ENCODE data around the gene FAM13A.

The FAM13A gene

DNA sequence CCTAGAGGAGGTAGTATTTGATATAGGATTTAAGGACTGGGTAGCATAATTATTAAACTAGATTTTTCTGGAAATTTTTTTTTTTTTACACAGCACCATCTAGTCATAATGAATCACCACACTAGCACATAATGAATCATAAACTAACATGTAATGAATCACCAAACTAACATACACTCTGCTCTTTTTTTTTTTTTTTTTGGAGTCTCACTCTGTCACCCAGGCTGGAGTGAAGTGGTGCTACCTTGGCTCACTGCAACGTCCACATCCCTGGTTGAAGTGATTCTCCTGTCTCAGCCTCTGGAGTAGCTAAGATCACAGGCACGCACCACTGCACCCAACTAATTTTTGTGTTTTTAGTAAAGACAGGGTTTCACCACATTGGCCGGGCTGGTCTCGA, 92.5 kb downstream of the FAM13A start:
- ChIA-PET POLR2A (no interaction called here), CTCF (no interaction called here)
- TF ChIP-seq ARNT (IDR thresholded peaks at IDR 0.05), result no peak
- TF ChIP-seq ELF4 (IDR thresholded peaks at IDR 0.05), result no peak
- TF ChIP-seq L3MBTL2 (conservative IDR thresholded peaks at IDR 0.05), result no peak
- no peak for TF ChIP-seq LEF1 (IDR thresholded peaks at IDR 0.05; ENCODE audit: borderline replicate concordance)
- no peak for TF ChIP-seq HDGF (IDR thresholded peaks at IDR 0.05; ENCODE audit: borderline replicate concordance)
- TF ChIP-seq NFRKB (IDR thresholded peaks at IDR 0.05), result no peak
- TF ChIP-seq, protein P1, sequence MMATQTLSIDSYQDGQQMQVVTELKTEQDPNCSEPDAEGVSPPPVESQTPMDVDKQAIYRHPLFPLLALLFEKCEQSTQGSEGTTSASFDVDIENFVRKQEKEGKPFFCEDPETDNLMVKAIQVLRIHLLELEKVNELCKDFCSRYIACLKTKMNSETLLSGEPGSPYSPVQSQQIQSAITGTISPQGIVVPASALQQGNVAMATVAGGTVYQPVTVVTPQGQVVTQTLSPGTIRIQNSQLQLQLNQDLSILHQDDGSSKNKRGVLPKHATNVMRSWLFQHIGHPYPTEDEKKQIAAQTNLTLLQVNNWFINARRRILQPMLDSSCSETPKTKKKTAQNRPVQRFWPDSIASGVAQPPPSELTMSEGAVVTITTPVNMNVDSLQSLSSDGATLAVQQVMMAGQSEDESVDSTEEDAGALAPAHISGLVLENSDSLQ (IDR thresholded peaks at IDR 0.05), result no peak
- TF ChIP-seq TARDBP (IDR thresholded peaks at IDR 0.05), result no peak
- TF ChIP-seq FOXA1 (IDR thresholded peaks at IDR 0.05), result no peak
- TF ChIP-seq FOXK2 (IDR thresholded peaks at IDR 0.05), result no peak
- no peak for TF ChIP-seq FOXM1 (IDR thresholded peaks at IDR 0.05; ENCODE audit: borderline replicate concordance)
- TF ChIP-seq ZNF384 (IDR thresholded peaks at IDR 0.05), result no peak
- no peak for DNase-seq (ENCODE audit: extremely low spot score)

DNA sequence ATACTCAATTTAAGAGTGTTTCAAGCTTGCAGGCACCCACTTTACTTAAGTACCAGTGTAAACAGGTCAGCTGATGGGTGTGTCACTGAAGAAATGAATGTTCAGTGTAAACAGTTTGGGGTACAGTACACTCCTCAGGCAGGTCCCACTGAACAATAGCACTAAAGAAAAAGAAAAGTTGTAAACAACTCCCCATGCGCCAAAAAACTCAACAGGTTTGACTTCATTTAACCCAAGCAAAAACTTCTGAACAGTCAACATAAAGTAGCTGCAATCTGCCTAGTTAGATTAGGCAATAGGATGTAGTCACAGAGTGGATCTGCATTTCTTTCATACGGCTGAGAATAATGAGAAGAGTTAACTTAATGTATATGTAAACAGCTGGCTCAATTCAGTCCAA, 93.2 kb downstream of the FAM13A start:
- no peak for DNase-seq (ENCODE audit: extremely low spot score)
- TF ChIP-seq SUZ12 (IDR thresholded peaks at IDR 0.05) (no peak), ZNF384 (IDR thresholded peaks at IDR 0.05) (no peak), BHLHE40 (IDR thresholded peaks at IDR 0.05; ENCODE audit: borderline replicate concordance) (no peak), HDGF (IDR thresholded peaks at IDR 0.05; ENCODE audit: borderline replicate concordance) (no peak), TARDBP (IDR thresholded peaks at IDR 0.05) (no peak), CTBP1 (IDR thresholded peaks at IDR 0.05; ENCODE audit: borderline replicate concordance) (no peak), FOXK2 (IDR thresholded peaks at IDR 0.05) (no peak)
- ChIA-PET CTCF (no interaction called here), POLR2A (no interaction called here)

DNA sequence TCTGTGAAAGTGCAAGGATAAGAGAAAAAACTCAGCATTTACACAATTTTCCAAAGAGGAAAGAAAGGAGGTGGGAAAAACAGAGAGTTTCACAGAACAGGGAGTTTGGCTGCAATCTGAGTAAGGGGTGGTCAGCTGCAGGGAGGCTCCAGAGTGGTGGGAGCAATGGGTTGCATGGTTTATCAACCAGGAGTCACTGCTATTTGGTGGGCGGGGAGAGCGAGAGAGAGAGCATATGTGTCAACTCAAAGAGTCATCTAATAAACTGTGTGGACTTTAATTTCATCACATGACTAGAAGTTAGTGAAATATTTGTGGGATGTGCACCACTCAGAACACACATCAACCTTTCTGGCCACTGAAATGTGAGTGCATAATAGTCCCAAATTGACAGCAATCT, 94.6 kb downstream of the FAM13A start:
- no peak for TF ChIP-seq TARDBP (IDR thresholded peaks at IDR 0.05)
- TF ChIP-seq FOXK2 (IDR thresholded peaks at IDR 0.05), result no peak
- DNase-seq (ENCODE audit: extremely low spot score), result no peak
- POLR2A ChIA-PET, result no interaction called here
- CTCF ChIA-PET, result no interaction called here

DNA sequence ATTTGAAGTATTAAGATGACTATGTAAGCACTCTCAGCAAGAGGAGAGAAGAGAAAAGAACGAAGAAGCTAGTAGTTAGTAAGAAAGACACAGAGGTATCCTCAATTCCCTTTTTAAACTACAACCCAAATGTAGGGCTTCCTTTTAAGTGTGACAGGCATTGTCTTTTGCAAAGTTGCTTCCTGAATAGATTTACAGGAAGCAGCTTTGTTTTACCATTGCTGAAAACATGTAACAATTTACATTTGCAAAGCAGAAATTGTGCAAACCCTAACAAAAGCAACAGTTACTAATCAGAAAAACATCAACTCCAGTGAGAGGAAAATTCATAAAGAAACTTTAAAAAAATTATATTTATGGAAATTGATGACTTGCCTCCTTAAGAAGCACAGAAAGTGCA, 96.4 kb downstream of the FAM13A start:
- ChIA-PET CTCF (no interaction called here), POLR2A (no interaction called here)
- no peak for DNase-seq (ENCODE audit: extremely low spot score)
- TF ChIP-seq FOXM1 (IDR thresholded peaks at IDR 0.05; ENCODE audit: borderline replicate concordance), result no peak
- no peak for TF ChIP-seq LEF1 (IDR thresholded peaks at IDR 0.05; ENCODE audit: borderline replicate concordance)
- TF ChIP-seq L3MBTL2 (conservative IDR thresholded peaks at IDR 0.05), result no peak
- TF ChIP-seq, protein P1 (IDR thresholded peaks at IDR 0.05), result no peak
- no peak for TF ChIP-seq SP1 (IDR thresholded peaks at IDR 0.05)
- no peak for TF ChIP-seq ARNT (IDR thresholded peaks at IDR 0.05)
- TF ChIP-seq NFRKB (IDR thresholded peaks at IDR 0.05), result no peak

DNA sequence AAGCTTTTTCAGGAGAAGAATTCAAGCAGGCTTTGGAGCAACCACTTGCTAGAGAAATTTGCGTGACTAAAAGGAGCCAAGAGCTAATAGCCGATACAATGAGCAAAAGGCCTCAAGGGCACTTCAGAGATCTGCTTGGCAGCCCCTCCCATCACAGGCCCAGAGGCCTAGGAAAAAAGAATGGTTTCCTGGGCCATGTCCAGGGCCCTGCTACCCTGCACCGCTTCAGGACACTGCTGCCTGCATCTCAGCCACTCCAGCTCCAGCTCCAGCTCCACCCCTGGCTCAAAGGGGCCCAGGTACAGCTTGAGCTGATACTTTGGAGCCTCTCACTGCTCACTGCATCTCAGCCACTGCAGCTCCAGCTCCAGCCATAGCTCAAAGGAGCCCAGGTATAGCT, 98.9 kb downstream of the FAM13A start:
- no peak for DNase-seq (ENCODE audit: extremely low spot score)
- ChIA-PET CTCF (interaction anchor here (0.7 kb wide), 2 partner anchors 44 to 65 kb away, joined by 3 to 4 read pairs; no protein-coding TSS in a partner anchor), POLR2A (no interaction called here)
- TF ChIP-seq BHLHE40 (IDR thresholded peaks at IDR 0.05; ENCODE audit: borderline replicate concordance) (no peak), SUZ12 (IDR thresholded peaks at IDR 0.05) (no peak), FOXK2 (IDR thresholded peaks at IDR 0.05) (no peak), ARNT (IDR thresholded peaks at IDR 0.05) (no peak), FOXM1 (IDR thresholded peaks at IDR 0.05; ENCODE audit: borderline replicate concordance) (no peak), FOXA1 (IDR thresholded peaks at IDR 0.05) (no peak), CTBP1 (IDR thresholded peaks at IDR 0.05; ENCODE audit: borderline replicate concordance) (no peak), L3MBTL2 (conservative IDR thresholded peaks at IDR 0.05) (no peak), TARDBP (IDR thresholded peaks at IDR 0.05) (no peak), SP1 (IDR thresholded peaks at IDR 0.05) (no peak), NFRKB (IDR thresholded peaks at IDR 0.05) (no peak), ELF4 (IDR thresholded peaks at IDR 0.05) (no peak), HDGF (IDR thresholded peaks at IDR 0.05; ENCODE audit: borderline replicate concordance) (no peak), ZNF384 (IDR thresholded peaks at IDR 0.05) (no peak), LEF1 (IDR thresholded peaks at IDR 0.05; ENCODE audit: borderline replicate concordance) (no peak)
- TF ChIP-seq, protein P1 (IDR thresholded peaks at IDR 0.05), result no peak

DNA sequence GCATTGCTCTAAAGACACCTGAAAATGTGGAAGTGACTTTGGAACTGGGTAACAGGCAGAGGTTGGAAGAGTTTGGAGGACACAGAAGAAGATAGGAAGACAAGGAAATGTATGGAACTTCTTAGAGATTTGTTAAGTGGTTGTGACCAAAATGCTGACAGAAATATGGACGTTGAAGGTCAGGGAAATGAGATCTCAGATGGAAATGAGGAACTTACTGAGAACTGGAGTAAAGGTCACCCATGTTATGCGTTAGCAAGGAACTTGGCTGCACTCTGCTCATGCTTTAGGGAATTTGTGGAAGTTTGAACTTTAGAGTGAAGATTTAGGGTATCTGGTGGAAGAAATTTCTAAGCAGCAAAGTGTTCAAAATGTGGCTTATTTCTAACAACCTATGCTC, 99.4 kb downstream of the FAM13A start:
- ChIA-PET POLR2A (no interaction called here), CTCF (no interaction called here)
- TF ChIP-seq TARDBP (IDR thresholded peaks at IDR 0.05), result no peak
- no peak for TF ChIP-seq HDGF (IDR thresholded peaks at IDR 0.05; ENCODE audit: borderline replicate concordance)
- no peak for TF ChIP-seq ZNF384 (IDR thresholded peaks at IDR 0.05)
- TF ChIP-seq, protein P1 (IDR thresholded peaks at IDR 0.05), result no peak
- no peak for TF ChIP-seq CTBP1 (IDR thresholded peaks at IDR 0.05; ENCODE audit: borderline replicate concordance)
- no peak for TF ChIP-seq SP1 (IDR thresholded peaks at IDR 0.05)
- TF ChIP-seq ARNT (IDR thresholded peaks at IDR 0.05), result no peak
- TF ChIP-seq LEF1 (IDR thresholded peaks at IDR 0.05; ENCODE audit: borderline replicate concordance), result no peak
- no peak for TF ChIP-seq NFRKB (IDR thresholded peaks at IDR 0.05)
- no peak for TF ChIP-seq ELF4 (IDR thresholded peaks at IDR 0.05)
- TF ChIP-seq SUZ12 (IDR thresholded peaks at IDR 0.05), result no peak
- DNase-seq (ENCODE audit: extremely low spot score), result no peak

Data from HEK293T (cell line).